ENCODE data around the gene GNGT2.
"Not testable (repeated sequence)": the region's sequence is repeated elsewhere in the genome, so short reads cannot be mapped to it uniquely, and the experiment has no call there.

The GNGT2 gene

DNA sequence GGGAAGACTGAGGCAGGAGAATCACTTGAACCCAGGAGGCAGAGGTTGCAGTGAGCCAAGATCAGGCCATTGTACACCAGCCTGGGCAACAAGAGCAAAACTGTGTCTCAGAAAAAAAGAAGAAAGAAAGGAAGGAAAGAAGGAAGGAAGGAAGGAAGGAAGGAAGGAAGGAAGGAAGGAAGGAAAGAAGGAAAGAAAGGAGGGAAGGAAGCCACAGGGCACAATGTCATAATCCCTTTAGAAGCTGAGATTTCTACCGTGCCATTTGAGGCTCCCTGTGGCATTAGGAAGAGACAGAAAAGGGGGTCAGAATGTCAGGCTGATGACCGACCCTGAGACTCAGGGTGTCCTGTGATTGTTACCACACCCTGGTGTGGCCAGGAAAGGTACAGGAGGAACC lies 6.6 kb downstream of the GNGT2 start:
- DNase-seq (ENCODE audit: low spot score): no peak

- no peak for DNase-seq (ENCODE audit: low spot score)
These were observed 8.9 kb downstream of the GNGT2 start for GRCh38 chr17:49201481-49201927.

GRCh38 chr17:49200423-49201083 lies 9.8 kb downstream of the GNGT2 start:
- no peak for DNase-seq (ENCODE audit: low spot score)

DNA sequence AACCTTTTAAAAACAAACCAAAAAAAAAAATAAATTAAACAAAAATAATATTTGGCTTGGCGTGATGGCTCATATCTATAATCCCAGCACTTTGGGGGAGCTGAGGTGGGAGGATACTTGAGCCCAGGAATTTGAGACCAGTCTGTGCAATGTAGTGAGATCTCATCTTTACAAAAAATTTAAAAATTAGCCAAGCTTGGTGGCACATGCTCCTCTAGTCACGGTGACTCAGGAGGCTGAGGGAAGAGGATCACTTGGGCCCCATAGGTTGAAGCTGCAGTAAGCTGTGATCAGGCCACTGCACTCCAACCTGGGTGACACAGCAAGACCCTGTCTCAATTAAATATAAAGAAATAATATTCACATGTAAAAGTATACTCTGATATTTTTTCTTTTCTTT lies 12.2 kb downstream of the GNGT2 start:
- DNase-seq (ENCODE audit: low spot score): no peak

DNA sequence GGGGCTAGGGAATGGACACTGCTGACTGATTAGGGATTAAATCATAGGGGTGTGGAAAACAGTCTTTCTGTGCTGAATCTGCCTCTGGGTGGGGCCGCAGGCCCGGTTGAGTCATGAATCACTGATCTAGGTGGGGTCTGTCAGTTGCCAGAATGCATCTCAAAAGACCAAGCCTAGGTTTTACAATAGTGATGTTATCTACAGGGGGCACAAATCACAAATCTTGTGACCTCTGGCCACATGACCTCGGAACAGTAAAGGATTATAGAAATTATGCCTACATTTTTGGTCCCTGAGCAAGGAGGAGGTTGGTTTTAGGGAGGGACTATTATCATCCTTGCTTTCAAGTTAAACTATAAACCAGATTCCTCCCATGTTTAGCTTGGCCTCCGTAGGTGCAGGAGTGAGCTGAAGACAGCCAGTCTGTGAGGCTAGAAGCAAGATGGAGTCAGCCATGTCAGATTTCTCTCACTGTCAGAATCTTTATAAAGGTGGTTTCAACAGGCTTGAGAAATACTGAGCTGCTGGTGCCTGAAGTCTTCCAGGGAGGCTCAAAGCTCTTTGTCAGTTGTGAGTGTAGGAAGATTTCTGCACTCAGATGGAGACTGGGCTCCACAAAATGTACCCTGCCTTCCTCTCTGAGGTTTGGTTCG lies 12.9 kb downstream of the GNGT2 start:
- DNase-seq (ENCODE audit: low spot score): no peak

GRCh38 chr17:49196520-49196919 lies 13.9 kb downstream of the GNGT2 start:
- DNase-seq (ENCODE audit: low spot score): peak; percentile 67

DNA sequence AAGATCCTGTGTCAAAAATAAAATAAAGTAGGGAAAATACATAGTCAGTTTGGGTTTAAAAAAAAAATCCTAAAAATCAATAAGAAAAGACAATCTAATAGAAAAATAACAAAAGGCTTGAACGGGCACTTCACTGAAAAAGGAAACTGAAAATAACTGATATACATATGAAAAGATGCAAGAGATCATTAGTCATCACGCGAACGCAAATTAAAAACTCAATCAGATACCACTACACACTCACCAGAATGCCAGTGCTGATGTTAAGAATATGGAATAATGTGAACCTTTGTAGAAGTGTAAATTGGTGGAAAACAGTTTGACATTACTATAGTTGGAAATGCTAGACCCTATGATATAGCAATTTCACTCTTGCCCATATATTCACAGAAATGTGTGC lies 14.6 kb downstream of the GNGT2 start:
- DNase-seq (ENCODE audit: low spot score): no peak

- DNase-seq (ENCODE audit: low spot score): no peak
These were observed 16.1 kb downstream of the GNGT2 start for GRCh38 chr17:49194297-49194607.

DNA sequence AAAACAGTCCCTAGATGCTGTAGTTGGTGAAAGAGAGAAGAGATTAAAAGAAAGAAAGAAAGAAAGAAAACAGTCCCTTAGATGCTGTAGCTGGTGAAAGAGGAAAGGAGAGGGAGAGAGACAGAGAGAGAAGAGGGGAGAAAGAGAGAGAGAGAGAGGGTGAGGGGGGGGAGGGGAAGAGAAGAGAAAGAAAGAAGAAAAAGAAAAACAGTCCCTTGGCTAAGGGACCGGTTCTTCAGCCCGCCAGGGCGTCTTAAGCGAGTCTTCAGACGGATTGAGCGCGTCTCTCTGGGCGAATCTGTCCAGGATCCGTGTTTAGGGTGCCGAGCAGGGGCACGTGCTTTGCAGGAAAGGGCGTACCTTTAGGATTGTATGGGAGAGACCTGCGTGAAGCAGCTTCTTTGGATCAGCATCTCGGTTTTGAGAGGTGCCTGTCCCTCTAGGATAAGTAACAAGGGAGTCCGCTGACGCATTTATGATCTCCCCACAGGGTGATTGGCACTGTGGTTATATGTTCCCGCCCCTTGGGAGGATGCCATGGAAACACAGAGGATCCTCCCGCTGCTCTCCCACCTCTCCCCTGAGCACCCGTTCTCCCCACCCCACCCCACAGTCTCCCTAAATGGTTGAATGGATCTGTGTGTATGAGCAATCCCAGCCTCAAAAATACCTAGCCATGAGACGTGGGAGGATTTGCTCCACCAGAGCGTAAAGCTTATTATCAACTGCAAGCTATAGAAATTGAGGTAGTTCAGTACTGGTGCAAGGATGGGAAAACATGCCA lies 16.7 kb downstream of the GNGT2 start:
- DNase-seq (ENCODE audit: low spot score): peak; percentile 76

DNA sequence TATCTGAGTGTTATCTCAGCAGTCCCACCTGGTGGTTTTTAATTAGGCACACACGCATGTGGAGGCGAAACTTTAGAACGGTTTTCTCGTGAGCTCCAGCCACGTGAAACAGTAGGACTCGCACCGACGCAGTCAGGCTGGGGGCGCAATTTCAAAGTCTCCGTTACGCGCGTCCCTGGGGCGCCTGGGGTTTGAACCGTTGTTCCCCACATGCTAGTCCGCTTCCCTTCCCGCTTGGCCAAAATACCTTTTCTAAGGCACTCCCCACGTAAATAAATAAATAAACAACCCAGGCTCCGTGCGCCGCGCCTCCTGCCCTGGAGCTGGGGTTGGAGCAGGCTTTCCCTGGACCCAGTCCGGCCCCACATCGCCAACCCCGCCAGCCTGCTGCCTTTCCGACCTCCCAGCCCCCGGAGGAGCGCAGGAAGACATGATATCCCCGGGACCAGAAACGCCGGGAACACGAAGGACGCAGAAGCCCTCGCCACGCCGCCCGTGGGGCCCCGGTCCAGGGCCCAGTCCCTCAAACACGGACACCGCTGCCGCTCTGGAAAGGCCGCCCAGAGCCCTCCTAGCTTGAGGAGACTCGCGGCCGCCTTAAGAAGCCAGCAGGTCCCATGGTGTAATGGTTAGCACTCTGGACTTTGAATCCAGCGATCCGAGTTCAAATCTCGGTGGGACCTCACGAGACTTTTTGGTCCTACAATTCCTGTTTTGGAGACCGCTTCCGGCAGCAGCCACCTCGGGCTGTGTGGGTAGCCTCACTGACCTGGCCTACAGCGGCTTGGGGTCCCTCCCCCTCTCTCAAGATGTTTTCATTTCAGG lies 18.2 kb downstream of the GNGT2 start:
- peak; percentile 93 for DNase-seq (ENCODE audit: low spot score)

DNA sequence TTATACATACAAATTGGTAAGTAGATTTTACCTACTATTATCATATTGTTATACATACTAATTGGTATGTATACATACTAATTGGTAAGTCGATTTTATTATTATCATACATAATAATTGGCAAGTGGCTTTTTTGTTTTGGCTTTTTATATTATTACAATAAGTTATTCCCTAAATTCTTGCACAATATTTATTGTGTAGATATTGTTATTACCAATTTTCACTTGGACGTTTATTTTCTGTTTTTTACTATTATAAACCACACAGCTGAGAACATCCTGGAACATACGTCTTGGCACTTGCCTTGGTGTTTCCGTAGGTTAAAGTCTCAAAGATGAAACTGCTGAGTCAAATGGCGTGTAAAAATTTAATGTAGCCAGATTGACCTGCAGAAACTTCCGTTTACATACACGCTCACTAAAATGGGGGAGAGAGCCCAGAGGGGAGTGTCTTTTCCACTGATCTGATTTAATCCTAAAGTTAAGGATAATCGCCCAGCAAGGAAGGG lies 18.9 kb downstream of the GNGT2 start:
- no peak for DNase-seq (ENCODE audit: low spot score)

DNA sequence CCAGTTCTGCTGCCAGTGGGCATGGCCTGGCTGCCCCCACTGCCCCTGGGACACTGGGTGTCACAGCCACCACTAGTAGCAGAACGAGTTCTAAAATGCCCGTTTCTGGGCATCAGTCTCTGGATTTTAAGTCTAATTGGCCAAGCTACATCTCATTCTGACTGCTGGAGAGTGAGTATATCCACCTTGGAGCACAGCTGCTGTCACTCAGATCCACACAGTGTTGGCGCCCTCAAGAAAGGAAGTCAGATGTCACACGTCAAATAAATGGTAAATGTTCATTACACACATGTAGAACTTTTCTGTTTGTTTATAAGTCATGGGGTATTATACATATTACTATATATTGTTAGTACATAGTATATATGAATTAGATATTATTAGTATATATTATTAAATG lies 19.4 kb downstream of the GNGT2 start:
- no peak for DNase-seq (ENCODE audit: low spot score)

- no peak for DNase-seq (ENCODE audit: low spot score)
These were observed 23.1 kb downstream of the GNGT2 start for GRCh38 chr17:49187301-49187700.

DNA sequence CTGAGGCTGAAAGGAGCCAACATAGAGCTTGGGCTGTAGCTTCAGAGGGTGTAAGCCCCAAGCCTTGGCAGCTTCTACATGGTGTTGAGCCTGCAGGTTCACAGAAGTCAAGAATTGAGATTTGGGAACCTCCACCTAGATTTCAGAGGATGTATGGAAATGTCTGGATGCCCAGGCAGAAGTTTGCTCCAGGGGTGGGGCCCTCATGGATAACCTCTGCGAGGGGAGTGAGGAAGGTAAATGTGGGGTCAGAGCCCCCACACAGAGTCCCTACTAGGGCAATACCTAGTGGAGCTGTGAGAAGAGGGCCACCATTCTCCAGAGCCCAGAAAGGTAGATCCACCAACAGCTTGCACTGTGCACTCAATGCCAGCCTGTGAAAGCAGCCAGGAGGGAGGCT lies 25.0 kb downstream of the GNGT2 start:
- not testable (repeated sequence) for DNase-seq (ENCODE audit: low spot score)

DNA sequence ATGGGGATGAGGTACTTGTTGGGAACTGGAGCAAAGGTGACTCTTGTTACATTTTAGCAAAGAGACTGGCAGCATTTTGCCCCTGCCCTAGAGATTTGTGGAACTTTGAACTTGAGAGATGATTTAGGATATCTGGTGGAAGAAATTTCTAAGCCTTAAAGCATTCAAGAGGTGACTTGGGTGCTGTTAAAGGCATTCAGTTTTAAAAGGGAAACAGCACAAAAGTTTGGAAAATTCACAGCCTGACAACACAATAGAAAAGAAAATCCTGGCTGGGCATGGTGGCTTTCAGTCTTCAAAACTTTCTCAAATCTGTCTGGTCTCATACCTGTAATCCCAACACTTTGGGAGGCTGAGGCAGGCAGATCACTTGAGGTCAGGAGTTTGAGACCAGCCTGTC lies 25.9 kb downstream of the GNGT2 start:
- not testable (repeated sequence) for DNase-seq (ENCODE audit: low spot score)

- DNase-seq (ENCODE audit: low spot score): no peak
These were observed 26.6 kb downstream of the GNGT2 start for GRCh38 chr17:49183801-49184200.

- DNase-seq (ENCODE audit: low spot score): no peak
These were observed 27.0 kb downstream of the GNGT2 start for GRCh38 chr17:49183341-49183740.

GRCh38 chr17:49180998-49181635 lies 29.3 kb downstream of the GNGT2 start:
- DNase-seq (ENCODE audit: low spot score): no peak

DNA sequence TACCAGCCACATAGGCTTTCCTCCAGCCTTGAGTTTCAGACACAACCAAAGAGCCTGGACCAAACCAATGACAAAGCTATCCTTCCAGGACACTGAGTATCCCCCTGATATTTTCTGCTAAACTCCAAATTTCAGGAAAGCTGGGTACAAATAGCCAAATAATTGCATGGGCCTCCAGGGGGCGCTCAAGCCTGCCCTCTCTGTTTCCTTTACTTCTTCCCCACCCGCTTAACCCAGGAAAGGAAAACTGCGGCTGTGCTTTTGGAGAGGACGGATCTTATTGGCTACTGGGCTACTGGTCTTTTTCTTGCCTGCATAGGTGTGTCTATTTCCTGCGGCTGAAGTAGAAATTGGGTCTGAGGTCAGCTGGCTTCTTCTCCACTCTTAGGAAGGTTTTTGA lies 30.1 kb downstream of the GNGT2 start:
- DNase-seq (ENCODE audit: low spot score): peak; percentile 51

DNA sequence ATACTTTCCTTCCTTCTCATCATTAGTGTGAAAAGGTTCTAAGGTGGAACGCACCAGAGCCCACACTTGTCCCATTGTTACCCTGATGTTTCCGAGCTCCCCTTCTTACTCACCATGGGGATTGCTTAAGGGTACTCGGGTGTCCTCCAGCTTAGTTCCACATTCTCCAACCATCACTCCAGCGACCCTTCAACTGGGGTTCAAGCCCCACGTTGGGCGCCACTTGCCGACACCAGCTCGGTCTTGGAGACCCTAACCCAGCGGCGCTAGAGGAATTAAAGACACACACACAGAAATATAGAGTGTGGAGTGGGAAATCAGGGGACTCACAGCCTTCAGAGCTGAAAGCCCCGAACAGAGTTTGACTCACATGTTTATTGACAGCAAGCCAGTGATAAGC lies 34.4 kb downstream of the GNGT2 start:
- not testable (repeated sequence) for DNase-seq (ENCODE audit: low spot score)

- DNase-seq (ENCODE audit: low spot score): not testable (repeated sequence)
These were observed 39.7 kb downstream of the GNGT2 start for GRCh38 chr17:49170711-49171110.

DNA sequence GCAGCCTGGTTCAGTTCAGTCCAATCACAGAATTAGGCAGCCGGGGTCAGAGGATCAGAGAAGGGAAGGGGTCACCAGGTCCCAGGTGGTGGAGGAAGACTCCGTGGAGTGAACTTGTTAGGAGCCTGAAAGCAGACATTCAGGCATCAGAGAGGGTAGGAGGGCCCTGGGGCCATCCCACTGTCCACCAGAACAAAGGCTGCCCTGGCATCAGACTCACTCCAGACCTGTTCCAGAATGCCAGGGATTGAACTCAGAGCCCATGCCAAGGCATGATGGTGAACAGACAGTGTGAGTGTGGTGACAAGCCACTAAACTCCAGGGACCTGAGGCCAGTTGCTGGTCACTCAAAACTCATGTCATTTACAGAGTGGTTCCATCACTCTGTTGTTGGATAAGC lies 40.2 kb downstream of the GNGT2 start:
- DNase-seq (ENCODE audit: low spot score): no peak
